K562 (cell line): ENCODE measurements around the gene MCU. TPM values are rescaled to one million over a fixed set of nuclear protein-coding genes. Genes with fewer than 3 reads are reported as not detected.

Source experiments
- FOXA1 ChIP-seq: fragments of 450-650 bp; IDR thresholded peaks from 2 replicates; pipeline ENCODE4 v1.6.1; 2016; ENCODE audit warnings: mild to moderate bottlenecking, borderline replicate concordance
- HDGF ChIP-seq: fragments of 450-650 bp; IDR thresholded peaks from 2 replicates; pipeline ENCODE4 v1.6.1; 2016
- HLTF ChIP-seq: fragments of 450-650 bp; IDR thresholded peaks from 2 replicates; pipeline ENCODE4 v1.6.1; 2016
- HOMEZ ChIP-seq: fragments of 250-450 bp; sonication (Bioruptor Pico); IDR thresholded peaks from 2 replicates; pipeline ENCODE4 v1.4.0; 2020; ENCODE audit warnings: mild to moderate bottlenecking, moderate library complexity
- NR4A1 ChIP-seq, 2 experiments: fragments of 250-450 bp in 1 of 2; fragments of 450-650 bp in 1 of 2; sonication (Bioruptor Pico) in 1 of 2; IDR thresholded peaks; 2 replicates each; pipeline versions ENCODE4 v1.4.0 to v1.6.1; 2016 to 2020; ENCODE audit warnings: mild to moderate bottlenecking in 2 of 2, missing compliant biosample characterization in 1 of 2, missing genetic modification characterization in 1 of 2, moderate library complexity in 1 of 2
- PHB2 ChIP-seq: fragments of 450-650 bp; IDR thresholded peaks from 2 replicates; pipeline ENCODE4 v1.6.1; 2017; ENCODE audit warnings: low read depth
- SLC30A9 ChIP-seq: fragments of 250-450 bp; sonication (Bioruptor Pico); IDR thresholded peaks from 2 replicates; pipeline ENCODE4 v1.8.0; 2022; ENCODE audit warnings: mild to moderate bottlenecking, moderate library complexity
- SUPT5H ChIP-seq: fragments of 450-650 bp; IDR thresholded peaks from 2 replicates; pipeline ENCODE4 v1.6.1; 2016
- ZBTB12 ChIP-seq: fragments of 250-450 bp; sonication (Bioruptor Pico); IDR thresholded peaks from 2 replicates; pipeline ENCODE4 v1.4.0; 2020
- ZBTB26 ChIP-seq: fragments of 450-650 bp; formaldehyde crosslinking; IDR thresholded peaks from 2 replicates; pipeline ENCODE4 v1.4.0; 2022; ENCODE audit warnings: missing genetic modification characterization
- polyA plus RNA-seq, 8 experiments: library from polyadenylated mRNA; depleted of rRNA in 4 of 8; stranded (reverse) in 5 of 8; unstranded in 3 of 8; fragments of >200 nt; fragmentation: Nextera tagmentation in 2 of 8; fragmentation: Illumina TruSeq in 1 of 8; extraction: Ambion mirVana in 2 of 8; extraction: Trizol in 1 of 8; gene quantifications; 2 replicates each; pipeline versions ENCODE4 v1.2.1 to v1.2.3, GENCODE V29; 2011 to 2014; ENCODE audit warnings: inconsistent platforms in 1 of 8, missing spikeins in 1 of 8
- total RNA-seq, 7 experiments: library from RNA; depleted of rRNA in 6 of 7; stranded (reverse); fragments of >200 nt in 6 of 7; fragmentation: Illumina TruSeq in 2 of 7; extraction: Trizol in 2 of 7; gene quantifications; 2 replicates each; pipeline versions ENCODE4 v1.2.1 to v1.2.3, GENCODE V29; 2011 to 2021; ENCODE audit warnings: low replicate concordance in 1 of 7
- TF ChIP-seq, protein P1 (sequence below): fragments of 450-650 bp; IDR thresholded peaks from 2 replicates; pipeline ENCODE4 v1.6.1; 2016; ENCODE audit warnings: low read depth, mild to moderate bottlenecking, moderate library complexity
- TF ChIP-seq, protein P2 (sequence below), 3 experiments: fragments of 200-800 bp in 1 of 3; fragments of 250-450 bp in 1 of 3; fragments of 450-650 bp in 1 of 3; sonication (Bioruptor Pico) in 1 of 3; sonication (Bioruptor generic) in 1 of 3; formaldehyde crosslinking in 1 of 3; IDR thresholded peaks; 2 replicates each; pipeline versions ENCODE4 v1.6.1 to v1.8.0; 2016 to 2022; ENCODE audit warnings: mild to moderate bottlenecking in 2 of 3, missing genetic modification characterization in 2 of 3, missing compliant biosample characterization in 1 of 3, moderate library complexity in 1 of 3

Gene MCU
- total and polyA plus RNA-seq, 9 of the 15 experiments (the other 6 are each of a cell fraction or from before 2014, with no cell fraction given), result 8.2 to 88.8 (median 21.3) TPM

DNA sequence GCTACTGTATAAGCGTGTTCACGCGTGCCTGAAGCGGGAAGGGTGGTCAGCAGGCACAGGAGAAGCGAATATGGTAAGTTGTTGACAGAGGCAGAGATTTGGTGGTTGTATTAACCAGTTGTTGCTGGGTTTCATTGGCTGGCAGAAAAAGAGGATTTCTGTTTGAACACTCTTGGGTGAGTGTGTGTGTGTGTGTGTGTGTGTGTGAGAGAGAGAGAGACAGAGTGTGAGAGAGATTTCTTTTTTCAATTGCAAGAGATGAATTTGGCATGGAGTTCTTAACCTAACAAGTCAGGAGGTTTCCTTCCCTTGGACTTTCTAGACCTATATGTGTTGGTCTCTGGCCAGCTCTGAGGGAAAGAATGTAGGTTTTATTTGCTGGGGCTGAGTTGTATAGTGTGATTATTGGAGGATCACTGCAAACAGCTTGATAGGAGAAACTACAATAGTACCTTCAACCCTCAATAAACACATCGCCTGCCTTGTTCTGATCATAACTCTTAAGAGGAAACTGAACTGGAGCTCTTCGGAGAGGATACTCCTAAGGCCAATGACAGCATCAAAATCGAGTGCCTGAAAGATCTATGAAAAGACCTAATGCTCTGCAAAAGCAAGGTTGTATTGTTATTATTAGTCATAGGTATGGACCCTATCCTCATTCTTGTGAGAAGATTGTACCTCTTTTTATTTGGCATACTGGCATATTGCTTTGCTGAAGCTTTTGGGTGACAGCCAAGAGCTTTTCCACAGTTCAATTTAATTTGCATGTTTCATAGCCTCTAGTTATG, 1.2 kb downstream of the MCU start (continued):
- TF ChIP-seq ZBTB12 (CRISPR knock-in tag) (no peak), FOXA1 (no peak), NR4A1 (CRISPR knock-in tag; IDR thresholded peaks at IDR 0.05) (no peak), NR4A1 (tag; IDR thresholded peaks at IDR 0.05) (no peak), SLC30A9 (CRISPR knock-in tag) (no peak), HLTF (peak; percentile 79; the same call in 1 of the 2 replicates), PHB2 (0 out of 2 replicates have a peak, but pooled peaks have one; percentile 53), ZBTB26 (CRISPR knock-in tag) (peak; percentile 45; the same call in 1 of the 2 replicates), HOMEZ (CRISPR knock-in tag) (no peak), SUPT5H (no peak), HDGF (peak; percentile 58; the same call in 1 of the 2 replicates)
- TF ChIP-seq, protein P1, sequence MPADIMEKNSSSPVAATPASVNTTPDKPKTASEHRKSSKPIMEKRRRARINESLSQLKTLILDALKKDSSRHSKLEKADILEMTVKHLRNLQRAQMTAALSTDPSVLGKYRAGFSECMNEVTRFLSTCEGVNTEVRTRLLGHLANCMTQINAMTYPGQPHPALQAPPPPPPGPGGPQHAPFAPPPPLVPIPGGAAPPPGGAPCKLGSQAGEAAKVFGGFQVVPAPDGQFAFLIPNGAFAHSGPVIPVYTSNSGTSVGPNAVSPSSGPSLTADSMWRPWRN, result no peak
- TF ChIP-seq, protein P2, sequence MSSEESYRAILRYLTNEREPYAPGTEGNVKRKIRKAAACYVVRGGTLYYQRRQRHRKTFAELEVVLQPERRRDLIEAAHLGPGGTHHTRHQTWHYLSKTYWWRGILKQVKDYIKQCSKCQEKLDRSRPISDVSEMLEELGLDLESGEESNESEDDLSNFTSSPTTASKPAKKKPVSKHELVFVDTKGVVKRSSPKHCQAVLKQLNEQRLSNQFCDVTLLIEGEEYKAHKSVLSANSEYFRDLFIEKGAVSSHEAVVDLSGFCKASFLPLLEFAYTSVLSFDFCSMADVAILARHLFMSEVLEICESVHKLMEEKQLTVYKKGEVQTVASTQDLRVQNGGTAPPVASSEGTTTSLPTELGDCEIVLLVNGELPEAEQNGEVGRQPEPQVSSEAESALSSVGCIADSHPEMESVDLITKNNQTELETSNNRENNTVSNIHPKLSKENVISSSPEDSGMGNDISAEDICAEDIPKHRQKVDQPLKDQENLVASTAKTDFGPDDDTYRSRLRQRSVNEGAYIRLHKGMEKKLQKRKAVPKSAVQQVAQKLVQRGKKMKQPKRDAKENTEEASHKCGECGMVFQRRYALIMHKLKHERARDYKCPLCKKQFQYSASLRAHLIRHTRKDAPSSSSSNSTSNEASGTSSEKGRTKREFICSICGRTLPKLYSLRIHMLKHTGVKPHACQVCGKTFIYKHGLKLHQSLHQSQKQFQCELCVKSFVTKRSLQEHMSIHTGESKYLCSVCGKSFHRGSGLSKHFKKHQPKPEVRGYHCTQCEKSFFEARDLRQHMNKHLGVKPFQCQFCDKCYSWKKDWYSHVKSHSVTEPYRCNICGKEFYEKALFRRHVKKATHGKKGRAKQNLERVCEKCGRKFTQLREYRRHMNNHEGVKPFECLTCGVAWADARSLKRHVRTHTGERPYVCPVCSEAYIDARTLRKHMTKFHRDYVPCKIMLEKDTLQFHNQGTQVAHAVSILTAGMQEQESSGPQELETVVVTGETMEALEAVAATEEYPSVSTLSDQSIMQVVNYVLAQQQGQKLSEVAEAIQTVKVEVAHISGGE (CRISPR knock-in tag; IDR thresholded peaks at IDR 0.05), result 0 out of 6 replicates have a peak, but pooled peaks of 1 of the 3 experiments have one; percentile 1
